ENCODE data around the gene CCDC80.

- no peak for TF ChIP-seq CTCF (IDR thresholded peaks at IDR 0.05)
- TF ChIP-seq POLR2A (IDR thresholded peaks at IDR 0.05), result no peak
Observed at GRCh38 chr3:112631257-112631656, 9.7 kb downstream of the CCDC80 start.
